Measurements from ENCODE around the gene DRICH1. TPM values are rescaled to one million over a fixed set of nuclear protein-coding genes. Genes with fewer than 3 reads are reported as not detected.
A peak's percentile ranks its signal among the peaks of the same experiment; 100 is the strongest.
"Not testable (repeated sequence)": the region's sequence is repeated elsewhere in the genome, so short reads cannot be mapped to it uniquely, and the experiment has no call there.

Gene DRICH1
- polyA plus RNA-seq, 2 of the 4 experiments (the other 2 are of a cell fraction) = 0.58 to 0.85 TPM

DNA sequence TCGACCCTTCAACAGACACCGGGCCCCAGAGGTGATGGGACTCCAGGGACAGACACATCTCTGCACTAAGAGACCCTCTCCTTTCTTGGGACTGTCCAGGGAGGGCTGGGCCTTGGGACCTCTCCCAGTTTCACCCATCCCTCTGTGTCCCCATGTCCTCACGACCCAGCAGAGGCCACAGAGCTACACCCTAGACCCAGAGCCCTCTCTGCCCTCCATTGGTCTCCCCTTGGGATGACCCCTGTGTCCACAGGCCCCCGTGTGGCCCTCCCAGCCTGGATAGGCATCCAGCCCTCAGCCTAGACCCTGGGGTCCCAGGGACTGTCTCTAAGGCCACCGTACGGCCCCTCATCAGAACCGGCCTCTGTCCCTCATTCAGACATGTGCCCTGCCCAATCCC, 7.5 kb upstream of the DRICH1 start:
- 93% methylated on average over 2 of the region's 7 CpGs for WGBS (ENCODE audit: missing lambda C conversion rate)
- no peaks in the 10 kb centered on the region for H3K9me3 ChIP-seq
- DNase-seq (ENCODE audit: low read depth in 1 of 2, low spot score in 1 of 2) (no peak), FAIRE-seq (no peak), ATAC-seq (peak in 1 of 2 experiments; percentile 30; a peak in 2 of 6 replicates)
- no peak overlapping the region for H3K4me2 ChIP-seq
- ChIA-PET CTCF (interaction anchor here (0.6 kb wide), 1 partner anchor 83 kb away, joined by 3 read pairs; no protein-coding TSS in a partner anchor), POLR2A (no interaction called here)
- no peak overlapping the region for H3K27ac ChIP-seq
- no peak overlapping the region for H3K4me3 ChIP-seq
- TF ChIP-seq KDM5A (IDR thresholded peaks at IDR 0.05) = no peak
- TF ChIP-seq CHD2 (IDR thresholded peaks at IDR 0.05; ENCODE audit: low read length, partially characterized antibody) = no peak
- no peak for TF ChIP-seq CEBPB (IDR thresholded peaks at IDR 0.05)
- no peak for TF ChIP-seq E2F6 (IDR thresholded peaks at IDR 0.05; ENCODE audit: borderline replicate concordance, low read depth)
- no peak for TF ChIP-seq NFE2L2 (conservative IDR thresholded peaks at IDR 0.05; ENCODE audit: low read length)
- TF ChIP-seq HOXA7 (CRISPR knock-in tag; IDR thresholded peaks at IDR 0.05) = no peak
- no peak for TF ChIP-seq EP300 (IDR thresholded peaks at IDR 0.05)
- no peak for TF ChIP-seq ZFP36 (IDR thresholded peaks at IDR 0.05; ENCODE audit: borderline replicate concordance, partially characterized antibody)
- TF ChIP-seq RCOR1 (IDR thresholded peaks at IDR 0.05; ENCODE audit: low read depth, low read length) = no peak
- TF ChIP-seq, protein P1, sequence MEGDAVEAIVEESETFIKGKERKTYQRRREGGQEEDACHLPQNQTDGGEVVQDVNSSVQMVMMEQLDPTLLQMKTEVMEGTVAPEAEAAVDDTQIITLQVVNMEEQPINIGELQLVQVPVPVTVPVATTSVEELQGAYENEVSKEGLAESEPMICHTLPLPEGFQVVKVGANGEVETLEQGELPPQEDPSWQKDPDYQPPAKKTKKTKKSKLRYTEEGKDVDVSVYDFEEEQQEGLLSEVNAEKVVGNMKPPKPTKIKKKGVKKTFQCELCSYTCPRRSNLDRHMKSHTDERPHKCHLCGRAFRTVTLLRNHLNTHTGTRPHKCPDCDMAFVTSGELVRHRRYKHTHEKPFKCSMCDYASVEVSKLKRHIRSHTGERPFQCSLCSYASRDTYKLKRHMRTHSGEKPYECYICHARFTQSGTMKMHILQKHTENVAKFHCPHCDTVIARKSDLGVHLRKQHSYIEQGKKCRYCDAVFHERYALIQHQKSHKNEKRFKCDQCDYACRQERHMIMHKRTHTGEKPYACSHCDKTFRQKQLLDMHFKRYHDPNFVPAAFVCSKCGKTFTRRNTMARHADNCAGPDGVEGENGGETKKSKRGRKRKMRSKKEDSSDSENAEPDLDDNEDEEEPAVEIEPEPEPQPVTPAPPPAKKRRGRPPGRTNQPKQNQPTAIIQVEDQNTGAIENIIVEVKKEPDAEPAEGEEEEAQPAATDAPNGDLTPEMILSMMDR (IDR thresholded peaks at IDR 0.05) = no peak
- no peaks in the 10 kb centered on the region for H3K4me1 ChIP-seq

DNA sequence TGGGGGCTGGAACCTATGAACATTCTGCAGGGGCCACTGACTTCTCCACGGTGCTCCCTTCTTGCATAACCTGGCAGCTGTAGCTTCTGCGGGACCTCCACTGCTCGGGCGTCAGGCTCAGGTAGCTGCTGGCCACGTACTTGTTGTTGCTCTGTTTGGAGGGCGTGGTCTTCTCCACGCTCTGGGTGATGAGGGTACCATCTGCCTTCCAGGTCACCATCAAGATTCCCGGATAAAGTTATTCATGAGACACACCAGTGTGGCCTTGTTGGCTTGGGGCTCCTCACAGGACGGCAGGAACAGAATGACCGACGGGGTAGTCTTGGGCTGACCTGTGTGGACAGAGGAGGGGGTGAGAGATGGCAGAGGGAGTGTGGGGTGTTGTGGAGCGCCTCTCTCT, 6.5 kb upstream of the DRICH1 start:
- H3K4me3 ChIP-seq = no peak overlapping the region
- CTCF ChIA-PET = no interaction called here
- WGBS (ENCODE audit: missing lambda C conversion rate) = 79% methylated on average over 6 of the region's 12 CpGs
- no peak overlapping the region for H3K27ac ChIP-seq
- no peaks in the 10 kb centered on the region for H3K4me1 ChIP-seq
- no peak overlapping the region for H3K4me2 ChIP-seq
- H3K9me3 ChIP-seq = no peaks in the 10 kb centered on the region
- POLR2A ChIA-PET = no interaction called here
- DNase-seq (ENCODE audit: low read depth in 1 of 2, low spot score in 1 of 2) (no peak), FAIRE-seq (no peak), ATAC-seq (no peak; a peak in 1 of 6 replicates)
- TF ChIP-seq HOXA7 (CRISPR knock-in tag; IDR thresholded peaks at IDR 0.05) (no peak), JUN (IDR thresholded peaks at IDR 0.05) (no peak), ZC3H11A (IDR thresholded peaks at IDR 0.05) (no peak), KDM5A (IDR thresholded peaks at IDR 0.05) (no peak), NPAS2 (CRISPR knock-in tag; IDR thresholded peaks at IDR 0.05; ENCODE audit: borderline replicate concordance) (no peak), EHF (CRISPR knock-in tag; IDR thresholded peaks at IDR 0.05) (no peak), FOXS1 (CRISPR knock-in tag; IDR thresholded peaks at IDR 0.05) (no peak), CEBPB (IDR thresholded peaks at IDR 0.05) (no peak), BCL3 (IDR thresholded peaks at IDR 0.05) (no peak), POLR2A (IDR thresholded peaks at IDR 0.05; ENCODE audit: low read length) (no peak)
- TF ChIP-seq, protein P2, sequence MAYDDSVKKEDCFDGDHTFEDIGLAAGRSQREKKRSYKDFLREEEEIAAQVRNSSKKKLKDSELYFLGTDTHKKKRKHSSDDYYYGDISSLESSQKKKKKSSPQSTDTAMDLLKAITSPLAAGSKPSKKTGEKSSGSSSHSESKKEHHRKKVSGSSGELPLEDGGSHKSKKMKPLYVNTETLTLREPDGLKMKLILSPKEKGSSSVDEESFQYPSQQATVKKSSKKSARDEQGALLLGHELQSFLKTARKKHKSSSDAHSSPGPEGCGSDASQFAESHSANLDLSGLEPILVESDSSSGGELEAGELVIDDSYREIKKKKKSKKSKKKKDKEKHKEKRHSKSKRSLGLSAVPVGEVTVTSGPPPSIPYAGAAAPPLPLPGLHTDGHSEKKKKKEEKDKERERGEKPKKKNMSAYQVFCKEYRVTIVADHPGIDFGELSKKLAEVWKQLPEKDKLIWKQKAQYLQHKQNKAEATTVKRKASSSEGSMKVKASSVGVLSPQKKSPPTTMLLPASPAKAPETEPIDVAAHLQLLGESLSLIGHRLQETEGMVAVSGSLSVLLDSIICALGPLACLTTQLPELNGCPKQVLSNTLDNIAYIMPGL (CRISPR knock-in tag; IDR thresholded peaks at IDR 0.05; ENCODE audit: borderline replicate concordance) = no peak
- TF ChIP-seq, protein P1 (IDR thresholded peaks at IDR 0.05) = no peak

- CTCF ChIA-PET = interaction anchor here (1.2 kb wide), 1 partner anchor 214 kb away, joined by 3 read pairs; no protein-coding TSS in a partner anchor
- WGBS (ENCODE audit: missing lambda C conversion rate) = 87% methylated on average over 8 of the region's 8 CpGs
- ATAC-seq; H3K9me3 ChIP-seq; POLR2A ChIA-PET; H3K27ac ChIP-seq; FAIRE-seq; H3K4me3 ChIP-seq; DNase-seq (ENCODE audit: low read depth in 1 of 2, low spot score in 1 of 2); H3K4me2 ChIP-seq; H3K4me1 ChIP-seq: not testable (repeated sequence)
Observed at GRCh38 chr22:23635291-23635690, 3.2 kb upstream of the DRICH1 start.

DNA sequence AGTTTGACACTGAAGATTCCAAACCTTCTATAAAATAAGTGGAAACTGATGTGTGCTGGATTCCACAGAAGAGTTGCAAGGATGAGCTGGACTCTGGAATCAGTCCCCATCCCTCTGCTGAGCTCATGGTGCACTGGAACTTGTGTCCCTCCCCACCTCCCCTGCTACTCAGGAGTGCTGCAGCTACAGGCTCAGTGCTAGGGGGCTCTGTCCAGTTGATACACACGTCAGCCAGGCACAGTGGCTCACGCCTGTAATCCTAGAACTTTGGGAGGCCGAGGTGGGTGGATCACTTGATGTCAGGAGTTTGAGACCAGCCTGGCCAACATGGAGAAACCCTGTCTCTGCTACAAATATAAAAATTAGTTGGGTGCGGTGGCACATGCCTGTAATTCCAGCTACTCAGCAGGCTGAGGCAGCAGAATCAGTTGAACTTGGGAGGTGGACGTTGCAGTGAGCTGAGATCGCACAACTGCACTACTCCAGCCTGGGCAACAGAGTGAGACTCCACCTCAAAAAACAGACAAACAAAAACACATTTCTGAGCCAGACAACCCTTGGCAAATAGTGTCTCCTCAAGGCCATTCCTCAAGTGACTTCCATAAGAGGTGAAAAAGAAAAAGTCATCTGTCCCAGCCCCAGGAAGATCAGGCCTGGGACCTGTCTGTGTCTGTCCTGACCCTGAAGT, 3.9 kb downstream of the DRICH1 start:
- WGBS (ENCODE audit: missing lambda C conversion rate) = 61% methylated on average over 3 of the region's 6 CpGs
- H3K4me3 ChIP-seq; H3K27ac ChIP-seq; POLR2A ChIA-PET; DNase-seq (ENCODE audit: low read depth in 1 of 2, low spot score in 1 of 2); FAIRE-seq; H3K4me1 ChIP-seq; H3K9me3 ChIP-seq; H3K4me2 ChIP-seq: not testable (repeated sequence)
- ATAC-seq = peak; percentile 12 to 26; a peak in 1 of 6 replicates
- CTCF ChIA-PET = interaction anchor here (0.7 kb wide), 1 partner anchor 71 kb away, joined by 3 read pairs; no protein-coding TSS in a partner anchor
